Activated naive CD4-positive, alpha-beta T cell (primary cell): ENCODE results near the gene GAS7.

Experiments
- DNase-seq, 4 experiments: peaks; one replicate each; lab custom pipeline; 2025; lab: John Stamatoyannopoulos, UW

The GAS7 gene

GRCh38 chr17:10200016-10200415, 1.6 kb upstream of the GAS7 start:
- DNase-seq, result no peak

GRCh38 chr17:10197721-10198508, 491 bp downstream of the GAS7 start:
- DNase-seq, result no peak

GRCh38 chr17:10197362-10197720, 1.1 kb downstream of the GAS7 start:
- DNase-seq, result no peak

GRCh38 chr17:10196941-10197340, 1.5 kb downstream of the GAS7 start:
- DNase-seq, result no peak

- no peak for DNase-seq
These were observed 2.0 kb downstream of the GAS7 start for GRCh38 chr17:10196384-10196895.

- DNase-seq, result no peak
These were observed 3.2 kb downstream of the GAS7 start for GRCh38 chr17:10195090-10195805.

- DNase-seq, result no peak
These were observed 4.8 kb downstream of the GAS7 start for GRCh38 chr17:10193632-10194031.

GRCh38 chr17:10192972-10193371, 5.4 kb downstream of the GAS7 start:
- DNase-seq, result no peak

- DNase-seq, result no peak
These were observed 5.9 kb downstream of the GAS7 start for GRCh38 chr17:10192461-10192860.

- no peak for DNase-seq
These were observed 10.9 kb downstream of the GAS7 start for GRCh38 chr17:10187456-10187855.

GRCh38 chr17:10186771-10187410, 11.5 kb downstream of the GAS7 start:
- DNase-seq, result no peak

GRCh38 chr17:10183931-10184930, 14.2 kb downstream of the GAS7 start:
- DNase-seq, result no peak

- DNase-seq, result no peak
These were observed 15.6 kb downstream of the GAS7 start for GRCh38 chr17:10182785-10183184.

GRCh38 chr17:10178506-10178991, 19.9 kb downstream of the GAS7 start:
- DNase-seq, result no peak

GRCh38 chr17:10177913-10178505, 20.4 kb downstream of the GAS7 start:
- no peak for DNase-seq

GRCh38 chr17:10177131-10177912, 21.1 kb downstream of the GAS7 start:
- DNase-seq, result no peak

- no peak for DNase-seq
These were observed 24.5 kb downstream of the GAS7 start for GRCh38 chr17:10173913-10174312.

- no peak for DNase-seq
These were observed 25.6 kb downstream of the GAS7 start for GRCh38 chr17:10172778-10173177.

- DNase-seq, result no peak
These were observed 26.1 kb downstream of the GAS7 start for GRCh38 chr17:10172241-10172741.

- DNase-seq, result no peak
These were observed 26.8 kb downstream of the GAS7 start for GRCh38 chr17:10171581-10171981.
